Astrocyte (in vitro differentiated cells and primary cell): ENCODE results near the gene USP13.

Experiments
- EZH2 ChIP-seq: IDR thresholded peaks from 2 replicates; pipeline ENCODE4 v1.6.1; 2012; ENCODE audit warnings: mild to moderate bottlenecking, low read length, inconsistent platforms; ENCODE audit not compliant: insufficient read depth
- TF ChIP-seq, protein P1 (sequence below): IDR thresholded peaks from 2 replicates; pipeline ENCODE4 v1.5.1; 2011; ENCODE audit warnings: low read depth, mild to moderate bottlenecking, inconsistent platforms, low read length, moderate library complexity; ENCODE audit not compliant: insufficient read depth

DNA sequence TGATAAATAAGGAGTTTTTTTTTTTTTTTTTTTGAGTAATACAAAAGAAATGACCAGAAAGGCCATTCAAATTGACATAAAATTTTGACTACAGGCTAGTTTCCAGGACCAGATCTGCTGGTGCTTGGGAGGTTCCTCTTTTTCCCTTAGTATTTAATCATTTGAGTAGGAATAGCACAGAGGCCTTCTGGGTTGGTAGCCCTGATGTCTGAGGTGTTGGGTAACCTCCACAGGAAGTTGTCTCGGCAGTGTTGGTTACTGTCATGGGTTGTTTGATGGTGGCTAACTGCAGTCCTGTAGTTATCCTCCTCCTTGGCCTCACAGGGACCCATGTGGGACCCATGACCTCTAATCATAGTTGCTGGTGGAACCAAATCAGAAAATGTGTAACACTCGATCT is 91.1 kb downstream of the USP13 start:
- TF ChIP-seq, protein P1, sequence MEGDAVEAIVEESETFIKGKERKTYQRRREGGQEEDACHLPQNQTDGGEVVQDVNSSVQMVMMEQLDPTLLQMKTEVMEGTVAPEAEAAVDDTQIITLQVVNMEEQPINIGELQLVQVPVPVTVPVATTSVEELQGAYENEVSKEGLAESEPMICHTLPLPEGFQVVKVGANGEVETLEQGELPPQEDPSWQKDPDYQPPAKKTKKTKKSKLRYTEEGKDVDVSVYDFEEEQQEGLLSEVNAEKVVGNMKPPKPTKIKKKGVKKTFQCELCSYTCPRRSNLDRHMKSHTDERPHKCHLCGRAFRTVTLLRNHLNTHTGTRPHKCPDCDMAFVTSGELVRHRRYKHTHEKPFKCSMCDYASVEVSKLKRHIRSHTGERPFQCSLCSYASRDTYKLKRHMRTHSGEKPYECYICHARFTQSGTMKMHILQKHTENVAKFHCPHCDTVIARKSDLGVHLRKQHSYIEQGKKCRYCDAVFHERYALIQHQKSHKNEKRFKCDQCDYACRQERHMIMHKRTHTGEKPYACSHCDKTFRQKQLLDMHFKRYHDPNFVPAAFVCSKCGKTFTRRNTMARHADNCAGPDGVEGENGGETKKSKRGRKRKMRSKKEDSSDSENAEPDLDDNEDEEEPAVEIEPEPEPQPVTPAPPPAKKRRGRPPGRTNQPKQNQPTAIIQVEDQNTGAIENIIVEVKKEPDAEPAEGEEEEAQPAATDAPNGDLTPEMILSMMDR, result no peak
- no peak for TF ChIP-seq EZH2
